Measurements from ENCODE around the gene GRIP2.
"Not testable (repeated sequence)": the region's sequence is repeated elsewhere in the genome, so short reads cannot be mapped to it uniquely, and the experiment has no call there.

GRIP2 gene

DNA sequence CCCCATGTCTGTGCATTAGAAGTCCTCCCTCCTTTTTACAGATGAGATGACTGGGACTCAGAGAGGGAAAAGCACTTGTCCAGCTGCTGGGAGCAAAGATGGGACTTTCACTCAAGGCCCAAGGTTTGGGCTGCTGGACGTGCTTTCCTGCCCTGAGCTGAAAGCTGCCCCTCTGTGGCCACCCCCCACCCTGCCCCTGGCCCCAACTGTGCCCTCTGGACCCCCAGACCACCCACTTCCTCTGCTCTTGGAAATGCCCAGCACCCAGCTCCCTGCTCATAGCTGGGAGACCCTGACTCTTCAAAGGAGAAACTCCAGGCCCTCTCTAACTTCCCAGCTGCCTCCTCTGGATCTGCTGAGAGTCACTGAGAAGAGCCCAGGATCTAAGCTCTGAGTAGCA lies 20.7 kb downstream of the GRIP2 start:
- H3K4me3 ChIP-seq (ENCODE audit: low read length): no peak overlapping the region
- H3K4me1 ChIP-seq (ENCODE audit: insufficient read depth, low read length): no peaks in the 10 kb centered on the region
- no peaks in the 10 kb centered on the region for H3K9me3 ChIP-seq (ENCODE audit: low read length)
- no peaks in the 10 kb centered on the region for H3K36me3 ChIP-seq (ENCODE audit: insufficient read depth, low read length)
- H3K27me3 ChIP-seq (ENCODE audit: insufficient read depth, low read length): peaks cover 10% of the 10 kb centered on the region
- no peak overlapping the region for H2AFZ ChIP-seq (ENCODE audit: low read depth, low read length)

DNA sequence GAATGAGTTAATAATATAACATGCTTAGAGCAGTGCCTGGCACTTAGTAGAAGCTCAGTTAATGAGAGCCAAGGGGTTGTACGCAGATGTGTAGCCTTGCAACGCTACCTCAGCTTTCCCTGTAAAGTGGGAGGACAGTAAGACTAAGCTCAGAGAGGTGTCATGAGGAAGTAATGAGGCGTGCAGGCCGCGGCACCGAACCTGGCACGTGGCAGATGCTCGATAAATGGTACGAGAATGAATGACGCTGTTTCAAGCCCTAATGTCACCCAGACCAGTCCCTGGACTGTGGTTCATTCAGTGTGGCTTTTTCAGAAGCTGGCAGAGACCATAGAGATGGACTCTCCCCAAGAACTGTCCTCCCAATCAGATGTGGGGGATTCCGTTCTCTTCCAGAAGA lies 21.2 kb downstream of the GRIP2 start:
- Histone ChIP-seq H3K36me3 (ENCODE audit: insufficient read depth, low read length) (no peaks in the 10 kb centered on the region), H3K27me3 (ENCODE audit: insufficient read depth, low read length) (peaks cover 6% of the 10 kb centered on the region), H2AFZ (ENCODE audit: low read depth, low read length) (no peak overlapping the region), H3K4me3 (ENCODE audit: low read length) (no peak overlapping the region), H3K9me3 (ENCODE audit: low read length) (no peaks in the 10 kb centered on the region), H3K4me1 (ENCODE audit: insufficient read depth, low read length) (no peaks in the 10 kb centered on the region)

DNA sequence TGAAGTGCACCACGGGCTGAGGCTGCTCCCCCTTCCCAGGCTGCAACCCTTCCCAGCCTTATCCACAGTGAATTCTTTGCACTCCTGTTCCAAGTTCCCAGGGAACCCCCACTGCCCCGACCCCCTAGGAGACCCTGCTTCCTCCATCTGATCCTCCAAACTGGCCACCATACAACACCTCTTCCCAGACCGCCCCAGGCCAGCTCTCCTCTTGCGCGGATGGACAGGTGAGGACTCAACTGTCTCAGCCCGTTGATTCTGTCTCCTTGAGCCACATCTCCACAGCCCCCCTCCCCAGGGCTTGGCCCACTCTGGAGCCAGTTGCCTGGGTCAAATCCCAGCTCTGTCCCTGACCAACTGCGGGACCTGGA lies 21.7 kb downstream of the GRIP2 start:
- Histone ChIP-seq H3K4me3 (ENCODE audit: low read length) (no peak overlapping the region), H2AFZ (ENCODE audit: low read depth, low read length) (no peak overlapping the region), H3K36me3 (ENCODE audit: insufficient read depth, low read length) (no peaks in the 10 kb centered on the region), H3K4me1 (ENCODE audit: insufficient read depth, low read length) (no peaks in the 10 kb centered on the region), H3K9me3 (ENCODE audit: low read length) (no peaks in the 10 kb centered on the region), H3K27me3 (ENCODE audit: insufficient read depth, low read length) (peaks cover 6% of the 10 kb centered on the region)

- Histone ChIP-seq H3K4me1 (ENCODE audit: insufficient read depth, low read length) (no peaks in the 10 kb centered on the region), H3K9me3 (ENCODE audit: low read length) (no peaks in the 10 kb centered on the region), H3K4me3 (ENCODE audit: low read length) (no peak overlapping the region), H3K27me3 (ENCODE audit: insufficient read depth, low read length) (peaks cover 3% of the 10 kb centered on the region), H2AFZ (ENCODE audit: low read depth, low read length) (no peak overlapping the region), H3K36me3 (ENCODE audit: insufficient read depth, low read length) (no peaks in the 10 kb centered on the region)
These were observed 22.3 kb downstream of the GRIP2 start for GRCh38 chr3:14517601-14518431.

- Histone ChIP-seq H3K27me3 (ENCODE audit: insufficient read depth, low read length) (peaks cover 5% of the 10 kb centered on the region), H3K36me3 (ENCODE audit: insufficient read depth, low read length) (no peaks in the 10 kb centered on the region), H2AFZ (ENCODE audit: low read depth, low read length) (no peak overlapping the region), H3K4me3 (ENCODE audit: low read length) (no peak overlapping the region), H3K4me1 (ENCODE audit: insufficient read depth, low read length) (no peaks in the 10 kb centered on the region), H3K9me3 (ENCODE audit: low read length) (no peaks in the 10 kb centered on the region)
These were observed 23.3 kb downstream of the GRIP2 start for GRCh38 chr3:14516738-14517345.

DNA sequence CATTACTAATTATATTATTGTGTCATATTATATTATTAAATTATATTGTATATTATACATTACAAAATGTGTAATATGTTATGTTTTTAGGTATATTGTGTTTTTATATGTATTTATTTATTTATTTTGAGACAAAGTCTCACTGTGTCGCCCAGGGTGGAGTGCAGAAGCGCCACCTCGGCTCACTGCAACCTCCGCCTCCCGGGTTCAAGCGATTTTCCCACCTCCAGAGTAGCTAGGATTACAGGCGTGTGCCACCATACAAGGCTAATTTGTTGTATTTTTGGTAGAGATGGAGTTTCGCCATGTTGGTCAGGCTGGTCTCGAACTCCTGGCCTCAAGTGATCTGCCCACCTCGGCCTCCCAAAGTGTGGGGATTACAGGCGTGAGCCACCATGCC lies 24.6 kb downstream of the GRIP2 start:
- not testable (repeated sequence) for H3K36me3 ChIP-seq (ENCODE audit: insufficient read depth, low read length); H3K4me3 ChIP-seq (ENCODE audit: low read length); H3K27me3 ChIP-seq (ENCODE audit: insufficient read depth, low read length); H2AFZ ChIP-seq (ENCODE audit: low read depth, low read length); H3K9me3 ChIP-seq (ENCODE audit: low read length); H3K4me1 ChIP-seq (ENCODE audit: insufficient read depth, low read length)

DNA sequence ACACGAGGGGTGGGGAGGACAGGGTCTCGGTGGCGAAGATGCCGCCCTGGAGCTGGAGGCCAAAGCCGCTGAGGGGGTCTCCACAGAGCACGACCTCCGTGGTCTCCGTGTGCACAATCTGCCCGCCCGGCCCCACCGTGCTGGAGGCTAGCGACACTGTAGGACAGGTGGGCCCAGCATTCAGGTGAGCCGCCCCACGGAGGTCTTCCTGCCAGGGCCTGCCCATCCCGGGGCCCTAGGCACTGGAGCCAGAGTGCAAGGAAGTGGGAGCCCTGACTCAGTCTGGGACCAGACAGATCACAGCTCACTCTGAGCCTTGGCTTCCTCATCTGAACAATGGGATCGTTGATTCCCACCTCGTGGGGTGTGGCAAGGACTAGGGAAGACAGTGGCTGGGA lies 25.8 kb downstream of the GRIP2 start:
- Histone ChIP-seq H3K27me3 (ENCODE audit: insufficient read depth, low read length) (peaks cover 7% of the 10 kb centered on the region), H3K36me3 (ENCODE audit: insufficient read depth, low read length) (no peaks in the 10 kb centered on the region)

DNA sequence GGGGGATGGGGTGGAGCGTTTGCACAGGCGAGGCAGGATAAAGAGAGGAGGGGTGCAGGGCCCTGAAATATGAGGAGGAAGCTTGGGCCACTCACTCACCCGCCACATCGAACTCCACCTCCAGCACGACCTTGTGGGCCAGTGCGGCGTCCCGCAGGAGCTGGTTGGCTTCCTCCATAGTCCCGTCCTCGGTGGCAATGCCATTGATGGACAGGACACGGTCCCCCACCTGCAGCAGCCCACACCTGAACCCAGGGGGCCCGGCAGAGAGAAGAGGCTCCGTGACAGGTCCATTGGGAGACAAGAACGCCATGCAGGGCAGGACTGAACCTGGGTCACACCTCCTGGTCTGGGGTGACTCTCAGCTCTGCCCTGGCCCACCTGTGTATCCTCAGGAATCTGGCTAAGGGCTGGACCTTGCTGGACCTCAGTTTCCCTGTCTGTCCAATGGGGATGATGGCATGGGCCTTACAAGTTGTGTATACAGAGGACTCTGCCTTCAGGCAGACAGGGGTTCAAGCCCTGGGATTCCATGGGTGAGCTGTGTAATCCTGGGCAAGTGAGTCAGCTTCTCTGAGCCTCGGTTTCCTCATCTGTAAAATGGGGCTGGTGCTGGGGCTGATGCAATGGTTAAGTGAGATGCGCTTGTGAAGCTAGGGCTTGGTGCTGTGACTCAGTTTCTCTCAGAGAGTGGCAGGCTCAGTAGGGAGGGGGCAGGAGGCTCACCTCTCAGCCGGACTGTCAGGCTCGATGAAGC lies 26.4 kb downstream of the GRIP2 start:
- H3K9me3 ChIP-seq (ENCODE audit: low read length): no peaks in the 10 kb centered on the region
- peaks cover 7% of the 10 kb centered on the region for H3K27me3 ChIP-seq (ENCODE audit: insufficient read depth, low read length)
- no peak overlapping the region for H2AFZ ChIP-seq (ENCODE audit: low read depth, low read length)
- H3K4me3 ChIP-seq (ENCODE audit: low read length): no peak overlapping the region
- no peaks in the 10 kb centered on the region for H3K36me3 ChIP-seq (ENCODE audit: insufficient read depth, low read length)
- no peaks in the 10 kb centered on the region for H3K4me1 ChIP-seq (ENCODE audit: insufficient read depth, low read length)

More for the DNA sequence above, 25.8 kb downstream of the GRIP2 start:
- H2AFZ ChIP-seq (ENCODE audit: low read depth, low read length): no peak overlapping the region
- H3K4me1 ChIP-seq (ENCODE audit: insufficient read depth, low read length): no peaks in the 10 kb centered on the region
- H3K9me3 ChIP-seq (ENCODE audit: low read length): no peaks in the 10 kb centered on the region
- no peak overlapping the region for H3K4me3 ChIP-seq (ENCODE audit: low read length)

- Histone ChIP-seq H3K4me1 (ENCODE audit: insufficient read depth, low read length) (no peaks in the 10 kb centered on the region), H3K36me3 (ENCODE audit: insufficient read depth, low read length) (no peaks in the 10 kb centered on the region), H3K27me3 (ENCODE audit: insufficient read depth, low read length) (peaks cover 7% of the 10 kb centered on the region), H3K9me3 (ENCODE audit: low read length) (no peaks in the 10 kb centered on the region), H3K4me3 (ENCODE audit: low read length) (no peak overlapping the region), H2AFZ (ENCODE audit: low read depth, low read length) (no peak overlapping the region)
These were observed 27.2 kb downstream of the GRIP2 start for GRCh38 chr3:14512942-14513327.

DNA sequence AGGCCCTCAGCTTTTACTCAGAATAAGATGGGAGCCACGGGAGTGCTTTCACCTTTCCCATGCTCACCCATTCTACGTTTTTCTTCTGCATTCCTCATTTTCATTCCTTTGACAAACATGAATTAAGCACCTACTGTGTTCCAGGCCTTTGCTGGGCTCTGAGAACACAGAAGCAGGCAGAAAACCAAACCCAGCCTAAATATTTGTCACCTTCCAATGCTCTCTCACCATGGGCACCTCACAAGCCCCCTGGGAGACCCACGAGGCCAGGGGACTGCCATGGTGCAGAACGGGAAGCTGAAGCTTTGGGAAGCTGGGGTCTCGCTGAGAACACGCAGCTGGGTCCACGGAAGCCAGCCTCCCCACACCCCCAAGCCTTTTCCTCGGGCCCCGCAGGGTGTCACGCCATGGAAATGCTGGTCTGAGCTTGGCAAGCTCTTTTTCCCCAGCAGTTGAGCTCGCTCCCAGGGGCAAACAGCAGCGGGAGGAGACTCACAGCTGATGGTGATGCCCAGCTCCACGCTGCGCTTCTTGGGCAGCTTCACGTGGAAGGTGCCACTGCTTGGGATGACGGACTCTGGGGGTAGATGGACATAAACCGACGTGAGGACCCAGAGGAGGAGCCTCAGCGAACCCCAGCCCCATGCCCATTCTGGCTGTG lies 27.7 kb downstream of the GRIP2 start:
- Histone ChIP-seq H3K27me3 (ENCODE audit: insufficient read depth, low read length) (peaks cover 7% of the 10 kb centered on the region), H3K4me1 (ENCODE audit: insufficient read depth, low read length) (no peaks in the 10 kb centered on the region), H3K36me3 (ENCODE audit: insufficient read depth, low read length) (no peaks in the 10 kb centered on the region), H2AFZ (ENCODE audit: low read depth, low read length) (no peak overlapping the region), H3K4me3 (ENCODE audit: low read length) (no peak overlapping the region), H3K9me3 (ENCODE audit: low read length) (no peaks in the 10 kb centered on the region)

GRCh38 chr3:14511623-14512280 lies 28.4 kb downstream of the GRIP2 start:
- H3K4me3 ChIP-seq (ENCODE audit: low read length): no peak overlapping the region

DNA sequence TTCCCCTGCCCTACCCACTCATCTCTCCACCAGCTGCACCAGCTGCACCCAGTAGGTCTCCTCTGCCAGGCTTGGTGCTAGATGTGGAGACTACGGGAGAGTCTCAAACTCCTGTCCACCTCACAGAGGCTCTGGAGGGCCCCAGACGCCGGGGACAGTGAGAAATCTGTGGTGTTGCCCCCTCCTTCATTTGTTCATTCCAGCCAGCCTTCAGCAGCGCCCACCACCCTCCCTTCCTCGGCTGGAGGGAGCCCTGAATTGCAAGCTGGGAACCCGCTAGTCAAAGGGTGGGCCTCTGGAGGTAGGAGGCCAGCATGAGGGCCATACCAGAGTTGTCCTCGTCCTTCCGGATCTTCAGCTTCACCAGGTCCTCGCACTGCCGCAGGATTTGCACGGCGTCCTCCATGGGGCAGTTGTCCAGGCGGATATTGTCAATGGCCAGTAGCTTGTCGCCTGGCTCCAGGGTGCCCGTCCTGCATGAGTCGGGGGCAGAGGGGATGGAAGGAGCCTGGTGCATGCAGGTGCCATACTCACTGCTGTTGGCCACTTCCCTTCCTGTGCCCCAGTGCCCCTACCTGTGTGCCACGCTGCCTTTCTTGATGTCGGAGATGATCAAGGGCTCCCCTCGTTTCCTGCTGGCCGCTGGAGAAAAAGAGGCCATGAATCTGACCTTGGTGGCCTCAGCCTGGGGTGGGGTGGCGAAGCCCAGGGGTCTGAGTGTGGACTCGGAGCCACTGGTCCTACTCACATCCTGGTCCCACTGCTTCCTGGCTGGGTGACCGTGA lies 29.1 kb downstream of the GRIP2 start:
- Histone ChIP-seq H3K27me3 (ENCODE audit: insufficient read depth, low read length) (peaks cover 7% of the 10 kb centered on the region), H2AFZ (ENCODE audit: low read depth, low read length) (no peak overlapping the region), H3K36me3 (ENCODE audit: insufficient read depth, low read length) (no peaks in the 10 kb centered on the region), H3K4me1 (ENCODE audit: insufficient read depth, low read length) (no peaks in the 10 kb centered on the region), H3K4me3 (ENCODE audit: low read length) (no peak overlapping the region), H3K9me3 (ENCODE audit: low read length) (no peaks in the 10 kb centered on the region)

More at GRCh38 chr3:14511623-14512280, 28.4 kb downstream of the GRIP2 start:
- no peaks in the 10 kb centered on the region for H3K36me3 ChIP-seq (ENCODE audit: insufficient read depth, low read length)
- H3K9me3 ChIP-seq (ENCODE audit: low read length): no peaks in the 10 kb centered on the region
- H3K27me3 ChIP-seq (ENCODE audit: insufficient read depth, low read length): peaks cover 7% of the 10 kb centered on the region
- H3K4me1 ChIP-seq (ENCODE audit: insufficient read depth, low read length): no peaks in the 10 kb centered on the region
- no peak overlapping the region for H2AFZ ChIP-seq (ENCODE audit: low read depth, low read length)

All from neuron (in vitro differentiated cells).